Measurements from ENCODE around the gene CDHR3.
"Not testable (repeated sequence)": the region's sequence is repeated elsewhere in the genome, so short reads cannot be mapped to it uniquely, and the experiment has no call there.

The CDHR3 gene

GRCh38 chr7:105962353-105962752, 711 bp upstream of the CDHR3 start:
- no peak for DNase-seq

- DNase-seq = no peak
Observed at GRCh38 chr7:105971845-105972244, 8.8 kb downstream of the CDHR3 start.

DNA sequence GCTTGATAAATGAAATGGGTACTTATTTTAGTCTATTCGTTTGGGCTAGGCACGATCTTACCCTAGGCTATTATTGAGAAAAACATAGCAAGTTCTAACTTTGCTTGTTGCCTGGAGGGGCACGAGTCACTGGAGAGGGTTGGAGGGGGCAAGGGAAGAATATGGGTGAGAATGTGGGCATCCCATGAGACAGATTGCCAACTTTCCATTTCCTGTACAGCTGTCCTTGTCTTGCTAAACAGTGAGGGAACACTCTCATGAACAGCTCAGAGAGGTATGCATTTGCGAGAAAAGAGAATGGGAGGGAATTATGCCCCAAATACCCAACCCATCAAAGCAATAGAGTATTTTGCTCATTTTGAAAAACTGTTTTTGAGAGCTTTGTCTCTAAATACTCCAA, 9.2 kb downstream of the CDHR3 start:
- no peak for DNase-seq

DNA sequence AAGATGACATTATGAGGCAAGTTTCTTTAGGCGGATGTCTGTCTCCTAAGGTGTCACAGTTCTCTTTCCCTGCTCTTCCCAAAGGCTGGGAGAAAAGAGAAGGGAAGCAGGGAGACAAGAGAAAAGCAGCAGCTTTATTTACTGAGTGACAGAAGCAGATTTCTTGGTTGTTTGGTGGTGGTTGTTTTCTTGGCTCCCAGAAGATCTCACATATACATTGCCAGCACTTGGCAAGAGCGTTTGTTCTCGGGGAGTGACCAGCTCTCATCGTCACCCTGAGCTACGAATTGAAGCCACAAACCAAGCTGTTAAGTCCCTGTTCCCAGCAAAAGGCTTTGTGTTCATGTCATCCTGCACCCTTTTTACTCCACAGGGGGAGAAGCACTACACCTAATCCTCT, 11.4 kb downstream of the CDHR3 start:
- DNase-seq = no peak

- DNase-seq = no peak
Observed at GRCh38 chr7:105975770-105976417, 12.8 kb downstream of the CDHR3 start.

- DNase-seq = no peak
Observed at GRCh38 chr7:105976868-105977267, 13.8 kb downstream of the CDHR3 start.

- DNase-seq = no peak
Observed at GRCh38 chr7:105978035-105978434, 15.0 kb downstream of the CDHR3 start.

DNA sequence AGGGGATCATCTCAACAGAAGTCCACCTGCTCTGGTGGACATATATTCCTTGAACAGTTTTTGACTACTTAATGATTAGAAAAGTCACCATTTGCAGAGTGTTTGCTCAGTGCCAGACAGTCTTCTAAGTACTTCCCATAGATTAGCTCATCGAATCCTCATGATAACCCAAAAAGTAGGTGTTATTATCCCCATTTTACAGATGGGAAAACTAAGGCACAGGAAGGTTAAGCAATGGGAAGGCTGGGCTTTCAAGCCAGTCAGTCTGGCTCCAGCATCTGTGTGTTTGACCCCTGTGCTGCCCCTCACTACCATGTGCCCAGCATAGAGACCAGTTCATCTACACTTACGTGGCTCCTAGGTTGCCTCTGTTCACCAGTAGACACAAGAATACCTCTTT, 15.9 kb downstream of the CDHR3 start:
- DNase-seq = no peak

GRCh38 chr7:105979405-105979804, 16.3 kb downstream of the CDHR3 start:
- DNase-seq = no peak

DNA sequence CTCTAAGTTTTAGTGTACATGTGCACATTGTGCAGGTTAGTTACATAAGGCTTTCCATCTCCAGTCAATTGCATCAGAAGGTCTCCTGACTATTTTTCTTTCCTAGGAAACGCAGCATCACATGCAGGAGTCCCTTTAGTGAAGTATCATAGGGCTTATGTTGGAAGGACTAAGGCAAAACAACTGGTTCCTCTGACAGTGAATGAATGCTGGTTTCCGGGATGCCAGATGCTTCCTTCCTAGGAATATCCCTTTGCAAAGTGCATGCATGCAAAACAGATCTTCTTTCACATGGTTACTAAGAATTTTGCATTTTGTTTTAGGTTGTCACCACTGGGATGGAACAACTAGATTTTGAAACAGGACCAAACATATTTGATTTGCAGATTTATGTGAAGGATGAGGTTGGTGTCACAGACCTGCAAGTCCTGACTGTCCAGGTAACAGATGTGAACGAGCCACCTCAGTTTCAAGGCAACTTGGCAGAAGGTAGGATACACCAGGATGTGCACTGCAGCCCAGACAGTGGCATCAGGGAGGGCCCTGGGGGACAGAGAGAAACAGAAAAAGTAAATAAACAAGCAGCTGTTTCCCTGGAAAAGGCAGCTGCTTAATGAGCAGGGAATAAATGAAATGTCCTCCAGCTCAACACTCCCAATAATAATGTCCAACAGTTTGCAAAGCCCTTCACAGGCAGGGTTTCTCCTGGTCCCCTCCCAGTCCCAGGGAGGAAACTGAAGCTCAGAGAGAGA, 17.8 kb downstream of the CDHR3 start:
- DNase-seq = no peak

DNA sequence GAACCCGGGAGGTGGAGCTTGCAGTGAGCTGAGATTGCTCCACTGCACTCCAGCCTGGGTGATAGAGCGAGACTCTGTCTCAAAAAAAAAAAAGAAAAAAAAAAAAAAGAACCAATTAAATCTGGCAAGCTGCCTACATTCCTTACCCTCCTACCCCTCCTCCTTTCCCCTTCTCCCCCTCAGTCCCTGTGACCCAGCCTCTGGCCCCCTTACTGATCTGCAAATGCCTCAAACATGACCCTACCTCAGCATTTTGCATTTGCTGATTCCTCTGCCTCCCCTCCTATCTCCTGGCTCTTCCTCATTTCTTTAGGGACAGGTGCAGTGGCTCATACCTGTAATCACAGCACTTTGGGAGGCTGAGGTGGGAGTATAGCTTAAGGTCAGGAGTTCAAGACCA, 19.3 kb downstream of the CDHR3 start:
- no peak for DNase-seq

DNA sequence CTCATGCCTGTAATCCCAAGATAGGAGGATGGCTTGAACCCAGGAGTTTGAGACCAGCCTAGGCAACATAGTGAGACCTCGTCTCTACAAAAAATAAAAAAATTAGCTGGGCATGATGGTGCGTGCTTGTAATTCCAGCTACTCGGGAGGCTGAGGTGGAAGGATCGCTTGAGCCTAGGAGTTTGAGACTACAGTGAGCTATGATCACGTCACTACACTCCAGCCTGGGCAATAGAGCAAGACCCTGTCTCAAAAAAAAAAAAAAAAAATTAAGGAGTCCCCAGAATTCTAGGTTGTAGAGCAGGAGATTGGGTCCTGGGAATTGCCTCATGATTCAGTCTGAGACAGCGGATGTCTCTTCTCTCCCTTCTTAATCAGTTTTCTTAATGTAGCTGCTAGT, 21.7 kb downstream of the CDHR3 start:
- DNase-seq = not testable (repeated sequence)

DNA sequence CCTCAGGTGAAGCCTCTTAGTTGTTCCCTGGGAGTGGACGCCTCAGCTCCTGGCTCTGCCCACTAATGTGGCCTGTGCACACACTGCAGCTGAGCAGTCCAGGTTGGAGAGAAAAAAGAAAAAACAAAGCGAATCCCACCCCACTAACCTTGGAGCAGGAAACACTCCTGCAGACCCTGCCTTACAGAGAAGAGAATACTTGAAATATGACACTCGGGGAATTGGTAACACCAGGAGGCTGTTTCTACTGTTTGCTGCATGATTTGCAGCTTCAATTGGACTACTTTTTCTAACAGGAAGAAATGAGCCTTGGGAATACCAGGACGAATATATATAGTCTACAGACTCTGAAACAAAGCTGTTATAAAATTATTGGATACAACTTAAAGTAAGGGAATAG, 22.2 kb downstream of the CDHR3 start:
- DNase-seq = no peak

- no peak for DNase-seq
Observed at GRCh38 chr7:105985672-105986215, 22.7 kb downstream of the CDHR3 start.

- no peak for DNase-seq
Observed at GRCh38 chr7:105987046-105987445, 24.0 kb downstream of the CDHR3 start.

DNA sequence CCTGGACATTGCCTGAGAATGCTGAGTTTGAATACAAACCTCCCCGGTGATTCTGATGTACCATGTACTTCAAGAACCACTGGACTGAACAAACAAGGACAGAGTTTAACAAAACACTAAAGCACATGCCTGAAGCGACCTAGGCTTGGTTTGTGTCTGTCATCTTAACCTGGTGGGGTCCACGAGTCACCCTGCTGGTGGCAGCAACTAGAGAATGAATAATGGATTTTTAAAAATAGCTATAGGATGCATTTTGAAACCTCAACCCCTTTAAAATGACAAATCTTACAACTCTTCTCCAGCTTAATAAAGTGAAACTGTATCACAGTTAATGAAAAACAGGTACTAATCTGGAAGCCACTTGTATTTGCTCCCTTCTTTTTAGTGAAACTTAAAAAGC, 25.2 kb downstream of the CDHR3 start:
- no peak for DNase-seq

DNA sequence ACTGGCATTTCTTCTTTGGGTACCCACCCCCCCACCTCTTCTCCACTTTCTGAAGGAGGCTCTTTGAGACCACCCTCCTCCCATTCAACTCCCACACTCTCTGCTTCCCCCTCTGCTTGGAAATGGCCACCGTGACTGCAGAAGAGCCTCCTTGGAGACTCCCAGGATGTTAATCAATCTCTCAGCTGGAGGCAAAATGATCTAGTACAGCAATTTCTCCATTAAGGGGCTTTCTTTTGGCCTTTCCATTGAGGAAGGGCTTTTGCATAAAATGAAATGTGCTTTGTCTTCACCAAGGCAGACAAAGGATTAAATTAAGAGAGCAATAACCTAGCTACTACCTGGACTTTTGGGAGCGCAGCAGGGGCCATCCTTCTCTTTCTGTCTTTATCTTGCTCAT, 26.1 kb downstream of the CDHR3 start:
- DNase-seq = no peak

DNA sequence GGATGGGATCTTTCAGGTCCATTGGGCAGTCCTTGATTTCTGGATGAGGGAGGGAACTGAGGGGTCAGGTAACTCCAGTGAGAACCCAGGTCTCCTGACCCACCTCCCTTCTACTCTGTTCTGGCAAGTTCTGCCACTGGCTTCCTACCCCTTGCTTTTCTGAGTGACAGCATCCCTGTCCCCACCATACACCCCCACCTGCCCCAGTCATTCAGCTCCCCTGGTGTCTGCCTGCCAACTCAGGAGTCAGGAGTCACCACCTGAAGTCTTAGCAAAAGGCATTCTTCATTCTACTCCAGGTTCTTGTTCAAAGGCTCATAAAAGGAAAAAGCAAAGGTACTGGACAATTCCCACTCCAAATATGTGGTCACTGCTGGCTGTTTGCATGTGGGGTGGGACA, 26.6 kb downstream of the CDHR3 start:
- no peak for DNase-seq

GRCh38 chr7:105990141-105990540, 27.1 kb downstream of the CDHR3 start:
- DNase-seq = no peak

GRCh38 chr7:105990727-105991453, 27.8 kb downstream of the CDHR3 start:
- DNase-seq = no peak

DNA sequence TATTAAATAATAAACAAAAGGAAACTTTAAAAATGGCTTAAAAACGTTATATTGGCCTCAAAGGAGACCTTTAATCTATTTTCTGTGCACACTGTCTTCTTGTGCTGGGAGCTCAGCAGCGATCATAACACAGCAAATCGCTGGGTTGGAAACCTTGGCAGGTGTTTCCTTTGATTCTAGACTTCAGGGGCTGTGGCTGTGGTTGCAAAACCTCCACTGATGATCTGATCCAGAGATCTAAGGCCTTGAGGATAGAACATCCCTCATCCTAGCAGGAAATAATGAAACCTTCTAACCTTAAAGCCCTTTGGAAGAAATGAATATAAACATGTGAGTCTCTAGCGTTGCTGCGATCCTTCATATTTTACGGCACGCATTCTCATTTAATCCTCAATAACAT, 29.8 kb downstream of the CDHR3 start:
- DNase-seq = no peak

DNA sequence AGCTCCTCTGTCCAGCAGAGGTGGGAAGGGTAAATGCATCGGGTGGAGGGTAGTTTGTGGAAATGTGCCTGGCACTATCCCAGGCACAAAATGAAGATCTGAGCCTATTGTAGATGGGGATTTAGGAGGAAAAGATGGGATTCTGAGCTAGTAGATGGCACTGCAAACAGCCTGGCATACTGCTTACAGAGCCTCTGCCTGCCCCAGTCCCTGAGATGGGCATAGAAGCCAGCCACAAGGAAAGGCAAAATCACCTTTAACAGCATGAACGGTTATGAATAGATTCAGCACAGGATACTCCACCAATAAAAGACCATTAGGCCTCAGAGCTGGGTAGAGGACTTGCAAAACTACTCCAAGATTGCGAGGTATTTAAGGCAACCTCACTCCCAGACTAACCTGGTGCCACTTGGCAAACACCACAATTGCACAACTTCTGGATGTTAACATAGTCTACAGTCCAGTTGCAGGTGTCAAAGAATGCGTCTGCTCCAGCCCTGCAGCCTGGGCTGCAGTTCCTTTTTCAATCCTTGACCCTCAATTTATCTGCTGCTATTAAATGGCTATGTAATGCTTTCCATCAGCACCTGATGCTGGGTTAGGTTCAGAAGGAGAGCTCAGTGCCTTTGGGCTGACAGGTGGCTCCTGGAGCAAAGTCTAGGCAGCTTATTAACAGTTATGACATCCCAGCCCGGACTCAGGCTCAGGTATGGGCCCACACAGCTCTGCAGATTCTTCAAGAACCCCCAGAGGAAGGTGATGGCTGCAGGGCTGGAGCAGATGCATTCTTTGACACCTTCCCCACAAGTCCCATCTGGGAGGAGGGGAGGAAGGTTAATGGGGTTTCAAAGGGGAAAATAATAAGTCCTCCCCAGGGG, 34.0 kb downstream of the CDHR3 start:
- DNase-seq = no peak

- no peak for DNase-seq
Observed at GRCh38 chr7:105999256-105999655, 36.2 kb downstream of the CDHR3 start.

Data from kidney glomerular epithelial cell (primary cell).